A673 (cell line): Measurements from ENCODE around the gene IGF1. TPM values are rescaled to one million over a fixed set of nuclear protein-coding genes. Genes with fewer than 3 reads are reported as not detected.

Experiments used
- BruUV-seq: library from RNA; stranded (reverse); fragments of 400-500 nt; replicated peaks from 2 replicates; lab custom pipeline; 2021; lab: Mats Ljungman, UMichigan
- CTCF ChIA-PET: fragments of 300-600 bp; sonication (Branson Sonifier 250); formaldehyde crosslinking; loops from one replicate; lab custom pipeline; 2022; ENCODE audit warnings: antibody characterized with exemption; lab: Charles Lee
- POLR2A ChIA-PET: fragments of 300-600 bp; sonication (Branson Sonifier 250); formaldehyde crosslinking; loops from one replicate; lab custom pipeline; 2022; ENCODE audit warnings: antibody characterized with exemption; ENCODE audit not compliant: low non-redundant PET; lab: Charles Lee
- DNase-seq: peaks from one replicate; pipeline ENCODE4 v3.0.0-alpha.2; 2015; ENCODE audit warnings: low spot score
- H3K27ac ChIP-seq: fragments of 200-600 bp; sonication (generic); 2 replicates; pipeline ENCODE4 v1.5.1; 2016; ENCODE audit warnings: mixed run types, low read depth, mild to moderate bottlenecking, mixed read lengths, antibody characterized with exemption, low read length; ENCODE audit not compliant: poor library complexity, severe bottlenecking
- H3K27me3 ChIP-seq: fragments of 200-600 bp; sonication (generic); replicated peaks from 2 replicates; pipeline ENCODE4 v1.6.1; 2017; ENCODE audit warnings: mixed run types, low read depth, mild to moderate bottlenecking, mixed read lengths, antibody characterized with exemption, low read length; ENCODE audit not compliant: insufficient read depth, poor library complexity
- H3K36me3 ChIP-seq: fragments of 200-600 bp; sonication (generic); 2 replicates; pipeline ENCODE4 v1.6.1; 2016; ENCODE audit warnings: mixed run types, mild to moderate bottlenecking, mixed read lengths, antibody characterized with exemption, low read length; ENCODE audit not compliant: insufficient read depth, poor library complexity, severe bottlenecking
- H3K4me1 ChIP-seq: fragments of 200-600 bp; sonication (generic); 2 replicates; pipeline ENCODE4 v1.6.1; 2017; ENCODE audit warnings: mixed run types, mild to moderate bottlenecking, mixed read lengths, antibody characterized with exemption, low read length; ENCODE audit not compliant: insufficient read depth, poor library complexity, severe bottlenecking
- H3K4me3 ChIP-seq: fragments of 200-600 bp; sonication (generic); 2 replicates; pipeline ENCODE4 v1.5.1; 2016; ENCODE audit warnings: low read depth, mixed run types, mild to moderate bottlenecking, mixed read lengths, low read length; ENCODE audit not compliant: poor library complexity, severe bottlenecking
- H3K9me3 ChIP-seq: fragments of 200-600 bp; sonication (generic); 2 replicates; pipeline ENCODE4 v1.6.1; 2016; ENCODE audit warnings: mixed run types, low read depth, mild to moderate bottlenecking, mixed read lengths, antibody characterized with exemption, low read length; ENCODE audit not compliant: poor library complexity, severe bottlenecking
- EZH2 ChIP-seq: fragments of 200-600 bp; sonication (generic); IDR thresholded peaks from 2 replicates; pipeline ENCODE4 v1.6.1; 2017; ENCODE audit warnings: borderline replicate concordance, low read depth, mild to moderate bottlenecking, mixed read lengths, antibody characterized with exemption, low read length; ENCODE audit not compliant: poor library complexity, severe bottlenecking
- intact Hi-C: fragments of 100-400 bp; cut with micrococcal nuclease; formaldehyde crosslinking; loops from one replicate; pipeline ENCODE4 v1.10.0; 2022; ENCODE audit not compliant: unreplicated experiment
- total RNA-seq: library from RNA; stranded (reverse); gene quantifications from 2 replicates; pipeline ENCODE4 v1.2.3, GENCODE V29; 2021
- TF ChIP-seq, protein P1 (sequence below): fragments of 300-800, 200-600 bp; sonication (generic); conservative IDR thresholded peaks from 2 replicates; pipeline ENCODE4 v1.5.1; 2017; ENCODE audit warnings: low read depth, mild to moderate bottlenecking, antibody characterized with exemption, low read length, moderate library complexity, mixed read lengths

Gene IGF1
- total RNA-seq, 1 experiment from 2014 or later = 16.4 TPM

DNA sequence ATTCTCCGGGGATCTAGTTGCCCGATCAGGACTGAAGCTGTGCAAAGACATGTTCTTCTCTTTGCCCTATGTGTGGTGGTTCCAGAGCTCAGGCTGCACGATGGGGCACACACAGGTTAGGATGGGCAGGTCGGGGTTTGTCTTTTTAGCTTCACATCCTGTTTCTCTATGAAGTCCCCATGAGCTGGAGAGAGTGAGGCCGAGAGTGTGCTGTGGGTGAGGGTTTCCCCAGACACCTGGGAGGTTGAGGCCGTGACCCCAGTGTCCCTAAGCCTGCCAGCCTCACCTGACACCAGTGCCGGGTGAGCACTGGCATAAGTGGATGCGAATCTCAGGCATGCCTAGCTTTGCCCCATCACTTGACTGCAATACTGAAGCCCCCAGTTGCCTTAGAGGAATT, 32.9 kb upstream of the IGF1 start:
- POLR2A ChIA-PET = no interaction called here
- Histone ChIP-seq H3K36me3 (no peaks in the 10 kb centered on the region), H3K27me3 (no peaks in the 10 kb centered on the region), H3K27ac (no peak overlapping the region), H3K9me3 (no peaks in the 10 kb centered on the region), H3K4me1 (no peaks in the 10 kb centered on the region), H3K4me3 (no peak overlapping the region)
- CTCF ChIA-PET = no interaction called here
- TF ChIP-seq, protein P1, sequence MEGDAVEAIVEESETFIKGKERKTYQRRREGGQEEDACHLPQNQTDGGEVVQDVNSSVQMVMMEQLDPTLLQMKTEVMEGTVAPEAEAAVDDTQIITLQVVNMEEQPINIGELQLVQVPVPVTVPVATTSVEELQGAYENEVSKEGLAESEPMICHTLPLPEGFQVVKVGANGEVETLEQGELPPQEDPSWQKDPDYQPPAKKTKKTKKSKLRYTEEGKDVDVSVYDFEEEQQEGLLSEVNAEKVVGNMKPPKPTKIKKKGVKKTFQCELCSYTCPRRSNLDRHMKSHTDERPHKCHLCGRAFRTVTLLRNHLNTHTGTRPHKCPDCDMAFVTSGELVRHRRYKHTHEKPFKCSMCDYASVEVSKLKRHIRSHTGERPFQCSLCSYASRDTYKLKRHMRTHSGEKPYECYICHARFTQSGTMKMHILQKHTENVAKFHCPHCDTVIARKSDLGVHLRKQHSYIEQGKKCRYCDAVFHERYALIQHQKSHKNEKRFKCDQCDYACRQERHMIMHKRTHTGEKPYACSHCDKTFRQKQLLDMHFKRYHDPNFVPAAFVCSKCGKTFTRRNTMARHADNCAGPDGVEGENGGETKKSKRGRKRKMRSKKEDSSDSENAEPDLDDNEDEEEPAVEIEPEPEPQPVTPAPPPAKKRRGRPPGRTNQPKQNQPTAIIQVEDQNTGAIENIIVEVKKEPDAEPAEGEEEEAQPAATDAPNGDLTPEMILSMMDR = no peak
- TF ChIP-seq EZH2 = no peak
- intact Hi-C loops = no loop called here
- BruUV-seq = no TSS peak
- no peak for DNase-seq

DNA sequence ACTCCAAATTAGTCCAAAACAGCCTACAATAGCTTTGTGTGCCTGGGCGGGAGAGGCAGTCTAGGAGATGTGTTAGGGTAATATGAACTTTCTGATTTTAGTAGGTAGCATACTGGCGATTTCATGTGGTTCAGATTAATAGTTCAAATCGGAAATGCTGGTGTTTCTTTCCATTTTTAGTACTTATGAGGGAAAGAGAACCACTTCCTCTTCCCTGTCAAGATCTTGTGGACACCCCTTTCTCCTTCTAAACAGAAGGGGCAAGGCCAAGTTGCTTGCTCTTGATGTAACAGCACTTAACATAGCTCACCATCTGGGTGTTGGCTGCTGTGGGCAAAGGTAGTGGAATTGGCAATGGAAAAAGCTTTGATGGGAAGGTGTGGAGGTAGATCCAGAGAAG, 32.2 kb upstream of the IGF1 start:
- no peak for DNase-seq
- POLR2A ChIA-PET = no interaction called here
- H3K4me3 ChIP-seq = no peak overlapping the region
- no peaks in the 10 kb centered on the region for H3K27me3 ChIP-seq
- H3K9me3 ChIP-seq = no peaks in the 10 kb centered on the region
- BruUV-seq = no TSS peak
- H3K36me3 ChIP-seq = no peaks in the 10 kb centered on the region
- no peak overlapping the region for H3K27ac ChIP-seq
- CTCF ChIA-PET = no interaction called here
- no peaks in the 10 kb centered on the region for H3K4me1 ChIP-seq
- intact Hi-C loops = no loop called here
- TF ChIP-seq, protein P1 = no peak
- no peak for TF ChIP-seq EZH2

DNA sequence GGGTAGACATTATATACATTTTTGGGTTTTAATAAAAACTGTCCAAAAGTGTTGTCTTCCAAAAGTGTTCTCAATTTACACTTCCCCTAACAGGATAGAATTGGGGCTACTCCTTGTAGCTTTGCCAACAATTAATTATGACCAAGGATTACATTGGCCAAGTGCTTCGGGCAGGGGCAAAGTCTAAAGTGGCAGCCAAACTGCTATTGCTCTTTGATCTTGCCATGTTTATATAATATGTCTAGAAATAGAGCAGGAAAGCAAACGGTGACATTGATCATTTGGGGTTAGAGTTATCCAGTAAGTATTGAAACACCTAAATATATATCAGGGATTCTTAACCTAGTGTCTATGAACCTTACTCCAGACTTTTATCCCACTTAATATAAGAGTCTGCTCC, 31.2 kb upstream of the IGF1 start:
- H3K27me3 ChIP-seq = no peaks in the 10 kb centered on the region
- BruUV-seq = no TSS peak
- no peaks in the 10 kb centered on the region for H3K9me3 ChIP-seq
- POLR2A ChIA-PET = no interaction called here
- no peak overlapping the region for H3K27ac ChIP-seq
- CTCF ChIA-PET = no interaction called here
- no peaks in the 10 kb centered on the region for H3K4me1 ChIP-seq
- intact Hi-C loops = no loop called here
- TF ChIP-seq, protein P1 = no peak
- TF ChIP-seq EZH2 = no peak
- H3K4me3 ChIP-seq = no peak overlapping the region
- no peak for DNase-seq
- no peaks in the 10 kb centered on the region for H3K36me3 ChIP-seq
